GM18870 (cell line): ENCODE data around the gene SLC26A9.

Experiments
- ATAC-seq: cut with Tn5 transposase; IDR thresholded peaks from one replicate; pipeline ENCODE4 v1.9.1; 2021; ENCODE audit warnings: moderate library complexity; ENCODE audit not compliant: unreplicated experiment

Gene SLC26A9, protein sequence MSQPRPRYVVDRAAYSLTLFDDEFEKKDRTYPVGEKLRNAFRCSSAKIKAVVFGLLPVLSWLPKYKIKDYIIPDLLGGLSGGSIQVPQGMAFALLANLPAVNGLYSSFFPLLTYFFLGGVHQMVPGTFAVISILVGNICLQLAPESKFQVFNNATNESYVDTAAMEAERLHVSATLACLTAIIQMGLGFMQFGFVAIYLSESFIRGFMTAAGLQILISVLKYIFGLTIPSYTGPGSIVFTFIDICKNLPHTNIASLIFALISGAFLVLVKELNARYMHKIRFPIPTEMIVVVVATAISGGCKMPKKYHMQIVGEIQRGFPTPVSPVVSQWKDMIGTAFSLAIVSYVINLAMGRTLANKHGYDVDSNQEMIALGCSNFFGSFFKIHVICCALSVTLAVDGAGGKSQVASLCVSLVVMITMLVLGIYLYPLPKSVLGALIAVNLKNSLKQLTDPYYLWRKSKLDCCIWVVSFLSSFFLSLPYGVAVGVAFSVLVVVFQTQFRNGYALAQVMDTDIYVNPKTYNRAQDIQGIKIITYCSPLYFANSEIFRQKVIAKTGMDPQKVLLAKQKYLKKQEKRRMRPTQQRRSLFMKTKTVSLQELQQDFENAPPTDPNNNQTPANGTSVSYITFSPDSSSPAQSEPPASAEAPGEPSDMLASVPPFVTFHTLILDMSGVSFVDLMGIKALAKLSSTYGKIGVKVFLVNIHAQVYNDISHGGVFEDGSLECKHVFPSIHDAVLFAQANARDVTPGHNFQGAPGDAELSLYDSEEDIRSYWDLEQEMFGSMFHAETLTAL

DNA sequence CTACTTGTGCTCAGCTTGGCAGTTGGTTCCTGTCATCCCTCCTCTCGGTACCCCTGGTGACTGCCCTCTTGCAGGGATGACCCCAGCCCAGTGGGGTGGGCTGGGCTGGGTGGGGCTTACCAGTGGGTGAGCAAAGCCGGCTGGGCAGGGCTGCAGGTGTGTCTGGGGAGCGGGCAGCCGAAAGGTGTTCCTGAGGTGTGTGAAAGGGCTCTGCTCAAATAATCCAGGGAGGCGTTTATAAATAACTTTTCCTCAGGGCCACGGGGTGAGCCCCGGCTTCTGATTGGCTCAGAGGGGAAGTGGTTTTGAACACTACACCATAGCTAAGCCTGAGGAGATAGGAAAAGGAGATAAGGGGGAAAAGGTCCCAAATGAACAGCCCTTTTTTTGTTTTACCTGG, at the start of gene SLC26A9:
SLC26A9 (minus strand) TSS at position 212 of the 400 bp plus-strand sequence. CDS start 7,636 bp downstream, outside the sequence.
- no peak for ATAC-seq

DNA sequence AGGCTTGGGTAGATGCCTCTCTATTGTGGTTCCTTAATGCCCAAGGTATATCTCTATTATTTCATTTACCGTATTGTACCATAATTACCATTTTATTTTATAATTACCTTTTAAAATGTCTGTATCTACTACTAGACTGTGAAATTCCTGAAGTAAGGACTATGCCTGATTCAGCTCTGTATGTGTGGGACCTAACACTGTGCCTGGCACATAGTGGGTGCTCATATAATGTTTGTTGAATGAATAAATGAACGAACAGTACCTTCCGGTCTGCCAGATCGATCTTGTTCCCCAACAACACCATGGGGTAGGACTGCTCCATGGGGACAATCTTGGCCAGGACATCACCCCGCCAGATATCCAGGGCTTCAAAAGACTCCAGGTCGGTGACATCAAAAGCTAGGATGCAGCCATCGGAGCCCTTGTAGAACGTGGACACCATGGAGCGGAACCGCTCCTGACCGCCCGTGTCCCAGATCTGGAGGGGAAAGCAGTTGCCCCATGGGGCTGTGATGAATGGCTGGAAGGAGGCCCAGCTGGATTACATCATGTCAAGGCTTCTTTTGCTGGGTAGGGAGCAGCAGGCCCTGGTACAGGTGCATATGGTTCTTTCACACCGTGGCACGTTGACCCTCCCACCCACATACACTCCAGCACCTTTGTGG, 49.1 kb upstream of the SLC26A9 start:
- no peak for ATAC-seq

DNA sequence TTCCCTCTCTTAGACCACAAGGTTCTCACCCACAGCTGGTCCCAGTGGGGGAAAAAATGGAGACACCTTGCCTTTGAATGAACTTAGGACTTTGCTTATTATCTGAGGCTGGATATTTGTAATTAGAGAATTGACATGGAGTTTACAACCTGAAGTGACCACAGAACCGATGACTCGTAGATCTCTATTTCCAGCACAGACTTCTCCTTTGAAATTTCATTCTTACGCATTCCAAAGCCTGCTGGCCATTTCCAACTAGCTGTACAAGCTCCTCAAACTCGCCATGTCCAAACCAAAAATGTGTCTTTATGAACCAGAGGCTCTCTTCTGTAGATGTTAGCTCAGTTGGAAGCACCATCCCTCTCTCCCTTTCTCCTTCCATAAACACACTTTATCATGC, 48.0 kb upstream of the SLC26A9 start:
- ATAC-seq: no peak

DNA sequence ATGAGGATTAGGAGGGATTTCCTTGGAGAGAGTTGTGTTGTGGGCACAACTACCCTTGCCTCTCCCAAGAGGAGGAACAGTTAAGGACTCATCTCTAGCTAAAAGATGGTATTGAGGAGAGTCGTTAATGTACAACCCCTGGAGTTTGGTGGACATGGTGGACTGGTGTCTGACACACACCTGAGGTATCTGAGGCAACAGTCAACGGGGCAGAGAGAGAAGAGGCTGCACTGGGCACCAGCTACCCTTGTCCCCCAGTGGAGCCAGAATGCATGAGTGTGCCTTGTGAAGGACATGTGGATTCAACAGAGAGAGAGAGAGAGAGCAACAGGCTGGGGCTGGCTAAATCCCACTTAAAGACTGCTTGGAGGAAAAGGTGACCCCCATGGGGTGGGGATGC, 47.0 kb upstream of the SLC26A9 start:
- ATAC-seq: no peak

DNA sequence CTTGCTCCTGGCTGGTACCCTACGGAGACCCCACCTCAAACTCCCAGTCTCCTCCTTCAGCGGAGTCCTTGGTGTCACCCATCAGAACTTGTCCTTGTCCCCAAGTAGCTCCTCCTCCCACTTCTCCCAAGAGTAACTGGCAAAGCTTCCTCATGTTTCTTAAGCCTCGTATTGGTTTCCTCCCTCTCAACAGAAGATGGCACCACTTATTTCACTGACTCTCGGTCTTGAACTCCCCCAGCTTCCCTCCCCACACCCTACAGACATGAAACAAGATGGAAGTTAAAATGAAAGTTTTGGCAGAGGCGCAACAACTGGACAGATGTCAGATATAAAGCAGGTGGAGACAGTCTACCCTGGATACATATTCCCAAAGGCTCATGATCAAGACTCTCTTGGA, 46.5 kb upstream of the SLC26A9 start:
- ATAC-seq: no peak

DNA sequence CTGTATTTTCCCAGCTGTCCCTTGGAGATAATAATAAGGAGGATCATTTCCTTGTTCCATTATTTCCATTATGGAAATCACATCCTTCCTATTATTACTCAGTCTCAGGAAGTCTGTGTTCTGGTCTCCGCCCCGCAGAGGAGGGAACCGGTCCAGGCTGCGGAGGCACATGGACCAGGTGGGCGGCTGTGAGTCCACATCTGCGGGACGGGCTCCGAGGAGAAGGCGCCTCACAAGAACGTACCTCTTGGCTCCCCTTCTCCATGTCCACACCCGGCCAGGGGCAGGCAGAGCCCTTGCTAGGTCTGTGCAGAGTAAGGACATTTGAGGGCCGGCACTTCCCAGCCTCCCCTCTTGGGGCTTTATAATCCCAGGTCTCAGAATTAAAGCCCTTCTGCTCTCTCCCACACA, 45.3 kb upstream of the SLC26A9 start:
- no peak for ATAC-seq

DNA sequence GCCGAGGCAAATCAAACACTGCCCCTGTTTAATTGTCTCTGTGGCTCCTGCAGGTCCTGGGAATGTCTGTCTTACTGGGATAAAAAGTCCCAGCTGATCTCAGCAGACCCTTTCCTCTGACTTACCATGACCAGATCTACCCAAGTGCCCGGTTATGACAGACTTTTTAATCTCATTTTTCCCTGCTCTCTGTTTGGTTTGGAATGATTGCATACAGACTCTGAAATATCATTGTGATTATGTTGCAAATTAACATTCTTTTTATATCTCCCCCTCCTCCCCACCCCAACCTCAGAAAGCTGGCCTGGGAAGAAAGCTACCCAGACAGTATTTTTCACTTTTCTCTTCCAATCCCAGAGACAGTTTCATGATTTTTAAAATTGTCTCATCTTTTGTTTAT, 43.6 kb upstream of the SLC26A9 start:
- no peak for ATAC-seq

DNA sequence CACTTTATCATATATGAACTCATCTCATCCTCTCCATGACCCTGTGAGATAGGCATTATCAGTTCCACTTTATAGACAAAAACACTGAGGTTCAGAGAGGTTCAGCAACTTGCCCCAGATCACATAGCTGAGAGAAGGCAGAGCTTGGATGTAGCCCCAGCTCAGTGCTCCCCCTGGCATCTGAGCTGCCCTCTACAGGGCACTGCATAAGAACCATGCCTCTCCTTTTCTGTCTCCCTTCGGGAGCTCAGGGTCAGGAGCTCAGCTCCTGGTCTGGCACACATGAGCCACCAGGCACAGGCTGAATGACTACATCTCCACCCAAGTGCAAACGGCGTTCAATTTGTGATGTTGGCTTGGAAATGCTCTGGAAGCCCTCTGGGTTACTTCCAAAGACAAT, 43.0 kb upstream of the SLC26A9 start:
- ATAC-seq: no peak

DNA sequence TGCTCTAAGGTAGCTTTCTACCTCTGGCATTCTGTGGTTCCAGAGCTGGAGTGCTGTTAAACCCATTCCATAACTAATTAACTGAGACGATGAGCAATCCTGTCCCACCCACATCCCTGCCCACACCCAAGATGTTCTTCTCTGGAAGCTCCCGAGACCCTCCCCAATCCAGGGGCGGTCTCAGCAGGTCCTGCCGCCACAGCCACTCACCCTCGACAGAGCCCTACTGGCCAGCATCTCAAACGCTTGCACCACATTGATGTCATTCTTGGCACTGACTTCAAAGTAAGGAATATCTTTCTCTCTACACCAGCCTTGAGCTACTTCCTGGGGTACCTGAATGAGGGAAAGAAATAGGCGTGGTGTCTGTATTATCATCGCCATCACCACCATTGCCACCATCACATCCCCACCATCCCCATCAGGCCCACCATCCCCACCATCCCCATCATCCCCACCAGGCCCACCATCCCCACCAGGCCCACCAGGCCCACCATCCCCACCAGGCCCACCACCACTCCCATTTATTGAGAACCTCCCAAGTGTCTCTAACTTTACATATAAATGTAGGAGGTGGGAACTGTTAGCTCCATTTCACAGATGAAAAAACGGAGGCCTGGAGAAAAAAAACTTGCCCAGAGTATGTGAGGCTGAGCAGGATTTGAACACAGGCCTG, 42.2 kb upstream of the SLC26A9 start:
- no peak for ATAC-seq

DNA sequence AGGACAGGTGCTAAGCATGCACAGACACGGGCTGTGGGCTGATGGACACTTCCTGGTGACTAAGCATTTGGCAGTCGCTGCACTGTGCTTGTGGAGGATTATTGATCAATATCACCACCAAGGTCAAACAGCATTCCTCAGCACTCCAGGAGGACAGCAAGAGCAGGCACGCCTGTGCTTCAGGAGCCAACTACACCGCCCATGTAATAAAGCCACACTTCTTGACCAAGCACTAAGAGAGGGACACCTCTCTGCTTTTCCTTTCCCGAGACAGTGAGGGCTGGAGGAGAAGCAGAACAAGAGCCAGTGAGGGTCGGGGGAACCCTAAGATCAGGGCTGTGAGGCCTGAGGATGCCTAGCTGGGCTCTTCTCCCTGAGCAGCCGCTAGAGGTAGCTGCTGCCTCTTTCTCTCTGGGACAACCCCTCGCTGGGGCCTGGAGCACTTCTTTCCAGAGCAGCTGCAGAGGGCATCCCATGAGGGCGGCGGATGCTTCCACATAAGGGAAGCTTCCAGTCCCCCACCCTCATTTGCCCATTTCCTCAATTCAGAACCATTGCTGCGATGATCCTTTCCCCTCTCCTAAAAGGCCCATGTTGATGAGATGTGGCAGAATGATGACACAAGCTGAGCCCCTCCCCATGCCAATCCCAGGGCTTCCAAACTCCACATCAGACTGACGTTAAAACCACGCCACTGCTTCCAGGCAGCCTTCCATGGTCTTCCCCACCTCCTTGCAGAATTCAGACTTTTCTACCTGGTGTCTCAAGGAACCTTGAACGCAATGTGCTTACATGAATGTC, 40.9 kb upstream of the SLC26A9 start:
- no peak for ATAC-seq

DNA sequence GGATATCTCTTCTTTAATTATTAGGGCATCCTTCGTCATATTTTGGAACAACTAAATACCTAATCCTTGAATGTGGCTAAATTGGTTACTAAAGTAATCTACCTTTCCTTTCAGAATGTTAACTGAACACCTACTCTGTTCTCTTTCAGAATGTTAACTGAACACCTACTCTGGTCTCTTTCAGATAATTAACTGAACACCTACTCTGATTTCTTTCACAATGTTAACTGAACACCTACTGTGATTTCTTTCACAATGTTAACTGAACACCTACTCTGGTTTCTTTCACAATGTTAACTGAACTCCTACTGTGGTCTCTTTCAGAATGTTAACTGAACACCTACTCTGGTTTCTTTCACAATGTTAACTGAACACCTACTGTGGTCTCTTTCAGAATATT, 38.0 kb upstream of the SLC26A9 start:
- no peak for ATAC-seq

DNA sequence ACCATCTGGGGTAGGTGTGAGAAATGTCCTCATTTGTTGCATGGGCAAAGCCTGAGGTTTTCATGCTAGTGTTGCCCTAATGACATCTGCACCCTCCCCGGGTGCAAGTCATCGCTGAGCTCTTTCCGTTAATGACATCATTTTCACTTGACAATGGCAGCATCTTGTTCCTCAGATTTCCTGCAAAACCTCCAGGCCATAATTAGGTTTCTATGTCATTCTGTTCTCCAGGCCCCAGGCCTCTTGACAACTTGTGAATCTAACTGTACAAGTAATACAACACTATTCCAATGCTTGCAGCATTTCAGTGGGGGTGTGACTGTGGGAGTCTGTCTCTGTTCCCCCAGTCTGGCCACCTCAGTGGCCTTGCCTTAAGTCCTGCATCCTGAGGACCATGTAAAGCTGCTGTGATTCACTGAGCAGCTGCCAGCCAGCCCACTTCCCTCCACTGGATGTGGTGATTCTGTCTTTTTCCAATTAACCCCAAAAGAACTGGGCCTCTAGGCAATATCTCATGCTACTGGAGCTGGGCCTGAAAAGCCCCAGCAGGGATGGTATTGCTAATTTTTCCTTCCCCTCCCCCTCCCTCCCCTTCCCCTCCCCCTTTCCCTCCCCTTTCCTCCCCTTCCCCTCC, 37.1 kb upstream of the SLC26A9 start:
- no peak for ATAC-seq

DNA sequence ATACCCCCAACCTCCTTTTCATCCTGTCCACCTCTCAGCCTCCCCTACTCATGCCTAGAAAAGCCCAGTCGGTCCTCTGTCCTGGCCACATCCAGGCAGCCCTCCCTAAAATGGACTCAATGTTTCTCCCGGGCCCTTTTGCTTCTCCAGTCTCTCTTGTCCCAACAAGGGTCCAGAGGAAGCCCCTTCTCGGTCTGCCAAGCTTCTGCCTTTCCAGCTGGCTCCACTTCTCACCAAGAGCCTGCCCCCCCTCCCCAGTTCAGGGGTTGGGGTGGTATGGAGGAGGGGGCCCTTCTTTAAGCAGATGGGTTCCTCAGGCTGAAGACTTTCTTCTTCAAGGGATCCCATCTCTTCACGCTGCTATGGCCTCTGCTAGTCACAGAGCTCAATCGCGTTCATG, 36.0 kb upstream of the SLC26A9 start:
- ATAC-seq: no peak

DNA sequence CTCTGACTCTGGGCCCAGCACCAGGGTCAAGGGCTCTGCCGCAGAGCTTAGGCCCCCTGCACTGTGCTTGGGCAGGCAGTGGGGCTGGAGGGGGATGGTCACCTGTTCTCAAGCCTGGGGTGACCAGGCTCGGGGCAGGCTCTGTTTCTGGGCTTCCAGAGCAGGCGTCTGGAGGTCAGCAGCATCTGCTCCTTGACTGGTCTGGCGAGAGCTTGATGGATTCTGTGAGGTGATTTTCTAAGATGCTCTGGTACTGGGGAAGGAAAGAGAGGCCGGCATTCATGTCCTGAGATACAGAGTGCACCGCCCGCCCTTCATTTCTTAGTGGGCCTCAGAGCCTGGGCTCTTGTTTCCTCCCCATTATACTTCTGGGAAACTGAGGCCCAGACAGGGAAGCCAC, 35.4 kb upstream of the SLC26A9 start:
- ATAC-seq: no peak

DNA sequence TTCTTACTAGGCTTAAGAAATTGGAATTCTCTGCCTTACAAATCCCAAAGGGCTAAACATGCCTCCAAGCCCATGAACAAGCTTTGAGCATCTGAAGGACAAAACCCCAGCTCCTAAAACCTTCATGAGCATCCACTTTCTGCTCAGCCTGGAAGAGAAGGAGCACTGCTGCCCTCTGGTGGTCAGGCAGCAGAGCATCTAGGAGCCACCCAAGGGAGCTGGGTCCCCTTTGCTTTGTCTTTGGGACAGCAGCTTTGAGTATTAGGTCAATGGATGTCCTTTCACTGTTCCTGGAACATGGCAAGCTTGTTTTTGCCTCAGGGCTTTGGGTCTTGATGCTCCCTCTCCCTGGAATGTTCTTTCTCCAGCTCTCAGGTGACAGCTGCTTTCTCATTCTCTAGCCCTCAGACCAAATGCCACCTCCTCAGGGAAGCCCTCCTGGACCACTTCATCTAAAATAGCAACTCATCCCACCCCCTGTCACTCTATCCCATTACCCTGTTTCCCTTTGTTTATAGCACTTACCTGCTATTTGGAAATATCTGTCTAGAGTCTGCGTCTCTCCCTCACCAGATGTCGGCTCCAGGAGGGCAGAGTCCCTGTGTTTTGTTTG, 34.3 kb upstream of the SLC26A9 start:
- ATAC-seq: no peak

DNA sequence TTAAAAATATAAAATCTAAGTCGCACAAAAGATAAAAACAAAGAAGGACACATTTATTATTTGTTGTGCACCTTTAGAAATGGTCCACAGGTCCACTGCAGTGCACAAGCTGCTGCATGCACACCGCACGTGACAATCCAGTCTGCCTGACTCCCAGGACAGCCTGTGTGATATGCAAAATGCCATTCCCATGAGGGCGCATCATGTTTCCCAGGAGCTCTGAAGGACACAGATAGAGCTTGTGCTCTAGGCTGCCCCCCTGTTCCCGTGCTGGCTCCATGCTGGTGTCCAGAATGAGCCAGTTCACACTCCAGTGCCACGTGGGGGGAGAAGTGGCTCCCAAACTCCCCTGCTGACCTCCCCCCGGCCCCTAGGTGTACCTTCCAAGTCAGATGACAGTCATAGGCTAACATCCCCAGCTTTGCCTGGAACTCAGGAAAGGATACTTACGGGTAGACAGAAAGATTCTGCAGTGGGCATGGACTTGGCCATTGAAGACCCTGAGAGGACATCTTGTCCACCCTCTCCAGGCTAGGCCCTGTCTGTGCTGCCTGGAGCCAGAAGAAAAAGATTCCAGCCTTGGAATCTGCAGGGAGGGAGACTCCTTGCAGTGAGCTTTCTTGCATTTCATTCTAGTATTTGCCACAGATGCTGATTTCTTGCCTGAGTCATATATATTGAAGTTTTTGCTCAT, 33.6 kb upstream of the SLC26A9 start:
- ATAC-seq: no peak

DNA sequence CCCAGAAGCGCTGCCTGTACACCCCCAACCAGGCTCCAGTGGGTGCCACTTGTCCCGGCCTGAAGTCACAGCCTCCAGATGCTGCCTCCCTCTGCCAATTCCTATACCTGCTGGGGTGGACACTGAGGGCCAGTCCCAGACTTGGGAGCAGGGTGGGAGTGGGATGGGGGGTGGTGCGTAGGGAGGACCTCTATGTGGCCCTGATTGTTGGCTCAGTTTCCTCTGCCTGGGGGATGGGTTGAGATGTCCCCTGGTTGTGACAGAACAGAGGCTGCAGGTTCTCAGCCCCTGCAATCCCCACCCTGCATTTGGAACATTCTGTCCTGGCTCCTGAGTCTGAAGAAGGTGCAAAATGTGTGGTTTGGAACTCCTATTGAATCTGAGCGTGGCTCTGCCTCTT, 32.8 kb upstream of the SLC26A9 start:
- ATAC-seq: no peak

DNA sequence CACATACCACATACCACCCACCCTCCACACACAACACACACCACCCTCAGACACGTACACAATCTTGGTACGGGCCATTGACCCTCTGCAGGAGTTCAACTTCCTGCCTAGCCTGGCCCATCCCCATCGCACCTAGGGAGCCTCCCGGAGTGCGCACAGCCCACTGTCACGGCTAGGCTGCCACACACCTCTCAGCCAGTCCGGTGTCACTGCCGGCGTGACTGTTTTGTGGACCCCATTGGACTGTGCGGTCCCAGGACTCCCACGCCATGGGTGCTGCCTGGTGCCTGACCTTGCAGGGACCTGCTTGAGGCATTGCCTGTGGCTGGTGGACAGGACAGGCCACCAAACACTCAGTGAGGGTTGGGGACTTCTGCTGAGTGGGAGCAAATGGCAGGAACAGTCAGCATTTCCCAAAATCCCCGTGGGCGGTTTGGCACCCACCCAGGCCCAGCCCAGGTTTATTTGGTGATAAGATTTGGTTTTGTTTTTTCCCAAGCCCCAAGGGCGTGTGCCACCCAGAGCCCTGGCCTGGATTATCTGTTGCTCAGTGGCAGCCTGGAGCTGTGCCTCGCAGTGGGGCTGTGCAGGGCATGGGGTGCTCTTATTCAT, 32.2 kb upstream of the SLC26A9 start:
- ATAC-seq: no peak
